ENCODE results near the gene SCAF4.

GRCh38 chr21:31693222-31693621, 38.7 kb downstream of the SCAF4 start:
- TF ChIP-seq CTCF (IDR thresholded peaks at IDR 0.05): no peak
- no peak for TF ChIP-seq EZH2 (IDR thresholded peaks at IDR 0.05)
- no peak for TF ChIP-seq EZH2phosphoT487 (IDR thresholded peaks at IDR 0.05)
